Lung (tissue), 12 donors: Measurements from ENCODE around the gene VAPA. TPM values are rescaled to one million over a fixed set of nuclear protein-coding genes. Genes with fewer than 3 reads are reported as not detected.

ENCODE experiments used
- ATAC-seq: fragments of 200-7000 bp; cut with Tn5 transposase; one replicate; pipeline ENCODE4 v1.9.1; 2020; ENCODE audit warnings: moderate number of reproducible peaks; ENCODE audit not compliant: insufficient read depth, low FRiP score
- DNase-seq, 3 donors: peaks; one replicate each; pipeline ENCODE4 v3.0.0-alpha.2; 2013 to 2017
- H3K27ac ChIP-seq, 2 donors: one replicate each; pipeline ENCODE4 v1.5.1; 2013; ENCODE audit warnings: mild to moderate bottlenecking in 2 of 2, moderate library complexity in 2 of 2, control low read depth in 1 of 2, inconsistent platforms in 1 of 2, low read depth in 1 of 2, low read length in 1 of 2
- H3K27me3 ChIP-seq, 3 donors: one replicate each; pipeline ENCODE4 v1.5.1; 2013; ENCODE audit warnings: low read length in 2 of 3; ENCODE audit not compliant: control insufficient read depth in 3 of 3, insufficient read depth in 3 of 3
- H3K36me3 ChIP-seq, 4 donors: one replicate each; pipeline ENCODE4 v1.5.1; 2013; ENCODE audit warnings: low read length in 4 of 4, mild to moderate bottlenecking in 1 of 4, moderate library complexity in 1 of 4; ENCODE audit not compliant: control insufficient read depth in 4 of 4, insufficient read depth in 4 of 4
- H3K4me1 ChIP-seq, 5 donors: one replicate each; pipeline ENCODE4 v1.5.1; 2013; ENCODE audit warnings: low read length in 5 of 5, mild to moderate bottlenecking in 2 of 5, moderate library complexity in 1 of 5; ENCODE audit not compliant: control insufficient read depth in 5 of 5, insufficient read depth in 5 of 5
- H3K4me3 ChIP-seq: one replicate; pipeline ENCODE4 v1.5.1; 2013; ENCODE audit warnings: mild to moderate bottlenecking, control low read depth, moderate library complexity
- H3K9ac ChIP-seq, 2 donors: one replicate each; pipeline ENCODE4 v1.5.1; 2013; ENCODE audit warnings: low read length in 2 of 2, control low read depth in 1 of 2; ENCODE audit not compliant: insufficient read depth in 1 of 2
- H3K9me3 ChIP-seq, 4 donors: one replicate each; pipeline ENCODE4 v1.5.1; 2013; ENCODE audit warnings: low read length in 3 of 4, mild to moderate bottlenecking in 1 of 4, moderate library complexity in 1 of 4; ENCODE audit not compliant: control insufficient read depth in 4 of 4, insufficient read depth in 3 of 4
- CTCF ChIP-seq: IDR thresholded peaks from 2 replicates; pipeline ENCODE4 v1.5.1; 2012; ENCODE audit warnings: mild to moderate bottlenecking; ENCODE audit errors: control extremely low read depth, extremely low read depth
- WGBS, 2 donors: extraction: QIAGEN DNeasy Blood & Tissue Kit; methylation state at CpG; one replicate each; pipeline ENCODE4 v1.1.7; 2013; 5-methylcytosine and 5-hydroxymethylcytosine counted together
- polyA plus RNA-seq, 2 donors: library from polyadenylated mRNA; stranded (reverse); fragments of 200-250 nt; gene quantifications; one replicate each; pipeline ENCODE4 v1.2.1, GENCODE V29; 2013
- total RNA-seq, 2 donors: library from RNA; depleted of rRNA in 1 of 2; stranded (reverse); fragments of >200 nt in 1 of 2; gene quantifications; one replicate each; pipeline ENCODE4 v1.2.1, GENCODE V29; 2014 to 2021
- donor health status: control.
- donor health status: control.
- donor health status: Bipolar disorder and iron deficiency.
- donor health status: healthy.
- donor health status: DM: yes; HTN: yes; CAD: no.

Gene VAPA
- total and polyA plus RNA-seq, 4 donors = 143 to 351 (median 248) TPM

- no peak within 1 kb of the TSS for H3K9ac ChIP-seq
- H3K27ac ChIP-seq = no peak within 1 kb of the TSS
- ATAC-seq (no peak), DNase-seq (no peak)
- 89 to 96% methylated on average over 8 of the region's 8 CpGs for WGBS, 2 donors
- no peaks in the 10 kb centered on the region for H3K27me3 ChIP-seq
- H3K4me1 ChIP-seq = peaks cover 0 to 4% (median 0%) of the 10 kb centered on the region in 5 donors
- no peak within 1 kb of the TSS for H3K4me3 ChIP-seq
- H3K9me3 ChIP-seq = no peaks in the 10 kb centered on the region
- H3K36me3 ChIP-seq = no peaks in the 10 kb centered on the region
- TF ChIP-seq CTCF = no peak
Measured at GRCh38 chr18:9885170-9886004, 28.4 kb upstream of the VAPA start, which contains the start of gene TXNDC2. Gene TXNDC2 (plus strand): TSS chr18:9885973. CDS start chr18:9886681, 708 bp downstream.

GRCh38 chr18:9886005-9886348, 27.8 kb upstream of the VAPA start:
- no peak overlapping the region for H3K4me3 ChIP-seq
- DNase-seq = no peak
- no peaks in the 10 kb centered on the region for H3K36me3 ChIP-seq
- no peaks in the 10 kb centered on the region for H3K27me3 ChIP-seq
- TF ChIP-seq CTCF = no peak
- ATAC-seq = no peak
- WGBS, 2 donors = 96 to 100% methylated on average over 3 of the region's 3 CpGs
- peaks cover 0 to 4% (median 0%) of the 10 kb centered on the region in 5 donors for H3K4me1 ChIP-seq
- H3K9ac ChIP-seq = no peak overlapping the region
- H3K9me3 ChIP-seq = no peaks in the 10 kb centered on the region
- no peak overlapping the region for H3K27ac ChIP-seq

- no peak for TF ChIP-seq CTCF
- WGBS, 2 donors = 96 to 98% methylated on average over 5 of the region's 5 CpGs
- DNase-seq = no peak
- H3K9me3 ChIP-seq = no peaks in the 10 kb centered on the region
- H3K27ac ChIP-seq = no peak overlapping the region
- H3K4me3 ChIP-seq = no peak overlapping the region
- no peak overlapping the region for H3K9ac ChIP-seq
- ATAC-seq = no peak
- H3K27me3 ChIP-seq = no peaks in the 10 kb centered on the region
- H3K4me1 ChIP-seq = no peaks in the 10 kb centered on the region
- H3K36me3 ChIP-seq = no peaks in the 10 kb centered on the region
Measured at GRCh38 chr18:9887992-9888391, 25.8 kb upstream of the VAPA start.
